Caco-2 (cell line): ENCODE measurements around the gene VTI1A. TPM values are rescaled to one million over a fixed set of nuclear protein-coding genes. Genes with fewer than 3 reads are reported as not detected.

Source experiments
- BruUV-seq: library from RNA; stranded (reverse); fragments of 400-500 nt; replicated peaks from 2 replicates; lab custom pipeline; 2021; lab: Mats Ljungman, UMichigan
- CTCF ChIA-PET: fragments of 300-600 bp; sonication (Branson Sonifier 250); formaldehyde crosslinking; loops from one replicate; lab custom pipeline; 2022; ENCODE audit warnings: antibody characterized with exemption; lab: Charles Lee
- POLR2A ChIA-PET: fragments of 300-600 bp; sonication (Branson Sonifier 250); formaldehyde crosslinking; loops from one replicate; lab custom pipeline; 2022; ENCODE audit warnings: antibody characterized with exemption; lab: Charles Lee
- DNase-seq, 2 experiments: peaks; one replicate each; pipeline versions ENCODE4 v3.0.0 to v3.0.0-alpha.2; 2020 to 2022
- H3K27me3 ChIP-seq: replicated peaks from 2 replicates; pipeline ENCODE4 v1.6.0; 2011; ENCODE audit warnings: low read length; ENCODE audit not compliant: control insufficient read depth, insufficient read depth
- H3K36me3 ChIP-seq: 2 replicates; pipeline ENCODE4 v1.5.1; 2011; ENCODE audit warnings: low read length; ENCODE audit not compliant: control insufficient read depth, insufficient read depth
- H3K4me1 ChIP-seq: fragments of 250-450 bp; sonication (Bioruptor Pico); 2 replicates; pipeline ENCODE4 v1.5.1; 2020; ENCODE audit warnings: mild to moderate bottlenecking
- H3K4me3 ChIP-seq: 2 replicates; pipeline ENCODE4 v1.5.1; 2011; ENCODE audit warnings: low read depth, mild to moderate bottlenecking, control low read depth, low read length
- H3K9me3 ChIP-seq: fragments of 250-450 bp; sonication (Bioruptor Pico); 2 replicates; pipeline ENCODE4 v1.5.1; 2020; ENCODE audit warnings: mild to moderate bottlenecking, moderate library complexity
- H3K27ac Mint-ChIP-seq: one replicate; pipeline ENCODE4 v1.8.0; 2022; ENCODE audit warnings: mixed read lengths; ENCODE audit not compliant: unreplicated experiment
- H3K27me3 Mint-ChIP-seq: one replicate; pipeline ENCODE4 v1.8.0; 2022; ENCODE audit warnings: mixed read lengths; ENCODE audit not compliant: insufficient read depth, unreplicated experiment
- H3K36me3 Mint-ChIP-seq: one replicate; pipeline ENCODE4 v1.8.0; 2022; ENCODE audit warnings: mild to moderate bottlenecking, mixed read lengths; ENCODE audit not compliant: insufficient read depth, unreplicated experiment
- H3K4me1 Mint-ChIP-seq: one replicate; pipeline ENCODE4 v1.8.0; 2022; ENCODE audit warnings: low read depth, mixed read lengths; ENCODE audit not compliant: unreplicated experiment
- H3K4me3 Mint-ChIP-seq: one replicate; pipeline ENCODE4 v1.8.0; 2022; ENCODE audit warnings: mild to moderate bottlenecking, moderate library complexity, mixed read lengths; ENCODE audit not compliant: unreplicated experiment
- H3K9me3 Mint-ChIP-seq: one replicate; pipeline ENCODE4 v1.8.0; 2022; ENCODE audit warnings: mixed read lengths; ENCODE audit not compliant: unreplicated experiment
- CTCF ChIP-seq, 2 experiments: fragments of 200-600 bp in 1 of 2; IDR thresholded peaks; 1 replicate in 1 of 2; 2 replicates in 1 of 2; pipeline versions ENCODE4 v1.5.1 to v1.8.0; 2011 to 2022; ENCODE audit warnings: antibody characterized with exemption in 1 of 2, control low read depth in 1 of 2, inconsistent platforms in 1 of 2, low read depth in 1 of 2, low read length in 1 of 2, mild to moderate bottlenecking in 1 of 2, moderate library complexity in 1 of 2; ENCODE audit not compliant: insufficient read depth in 1 of 2, severe bottlenecking in 1 of 2, unreplicated experiment in 1 of 2
- intact Hi-C: fragments of 100-400 bp; cut with micrococcal nuclease; formaldehyde crosslinking; loops from one replicate; pipeline ENCODE4 v1.10.0; 2022; ENCODE audit not compliant: unreplicated experiment
- total RNA-seq: library from RNA; stranded (reverse); gene quantifications from 2 replicates; pipeline ENCODE4 v1.2.3, GENCODE V29; 2022

VTI1A gene
- total RNA-seq, 1 experiment from 2014 or later: 45.6 TPM

GRCh38 chr10:112446055-112446854, 760 bp upstream of the VTI1A start:
- intact Hi-C loops: loop anchor here (2.0 kb wide), 1 partner anchor 27 kb away; no protein-coding TSS in a partner anchor

GRCh38 chr10:112447620-112447928, 559 bp downstream of the VTI1A start:
- TF ChIP-seq CTCF (IDR thresholded peaks at IDR 0.05; ENCODE audit: insufficient read depth in 1 of 2, low read depth in 1 of 2, low read length in 1 of 2, severe bottlenecking in 1 of 2, unreplicated experiment in 1 of 2): no peak
- Histone ChIP-seq H3K4me1 (peaks cover 7% of the 10 kb centered on the region; the same call in 1 of the 2 replicates), H3K4me3 (peak overlapping the region; percentile 81), H3K9me3 (no peaks in the 10 kb centered on the region), H3K27me3 (no peaks in the 10 kb centered on the region), H3K36me3 (no peaks in the 10 kb centered on the region)
- H3K4me1 Mint-ChIP-seq: no peaks in the 10 kb centered on the region
- no peaks in the 10 kb centered on the region for H3K9me3 Mint-ChIP-seq
- ChIA-PET CTCF (interaction anchor here (0.7 to 1.0 kb wide), 2 partner anchors 13 to 1587 kb away, joined by 3 to 4 read pairs; no protein-coding TSS in a partner anchor), POLR2A (interaction anchor here (0.7 to 1.1 kb wide), 3 partner anchors 24 to 268 kb away, joined by 3 to 4 read pairs (median 3); no protein-coding TSS in a partner anchor)
- intact Hi-C loops: loop anchor here (2.0 kb wide), 1 partner anchor 25 kb away; no protein-coding TSS in a partner anchor
- BruUV-seq: TSS peak; percentile 62
- H3K4me3 Mint-ChIP-seq: peak overlapping the region; percentile 94
- H3K27me3 Mint-ChIP-seq: no peaks in the 10 kb centered on the region
- peak overlapping the region; percentile 88 for H3K27ac Mint-ChIP-seq
- DNase-seq: no peak
- H3K36me3 Mint-ChIP-seq: peaks cover 16% of the 10 kb centered on the region

More at GRCh38 chr10:112446055-112446854, 760 bp upstream of the VTI1A start:
- peaks cover 29% of the 10 kb centered on the region for H3K36me3 Mint-ChIP-seq
- H3K27me3 Mint-ChIP-seq: no peaks in the 10 kb centered on the region
- BruUV-seq: no TSS peak
- no peaks in the 10 kb centered on the region for H3K4me1 Mint-ChIP-seq
- Histone ChIP-seq H3K9me3 (no peaks in the 10 kb centered on the region), H3K4me3 (peak overlapping the region; percentile 81), H3K36me3 (no peaks in the 10 kb centered on the region), H3K4me1 (peaks cover 7% of the 10 kb centered on the region; the same call in 1 of the 2 replicates), H3K27me3 (no peaks in the 10 kb centered on the region)
- POLR2A ChIA-PET: interaction anchor here (0.6 to 1.6 kb wide), 5 partner anchors 10 to 45 kb away, joined by 3 to 5 read pairs (median 3); no protein-coding TSS in a partner anchor
- H3K9me3 Mint-ChIP-seq: no peaks in the 10 kb centered on the region
- H3K27ac Mint-ChIP-seq: peak overlapping the region; percentile 88
- no peak for DNase-seq
- CTCF ChIA-PET: interaction anchor here (0.8 to 1.3 kb wide), 3 partner anchors 14 to 39 kb away, joined by 3 to 8 read pairs (median 3); no protein-coding TSS in a partner anchor
- no peak for TF ChIP-seq CTCF (IDR thresholded peaks at IDR 0.05; ENCODE audit: insufficient read depth in 1 of 2, low read depth in 1 of 2, low read length in 1 of 2, severe bottlenecking in 1 of 2, unreplicated experiment in 1 of 2)
- peak overlapping the region; percentile 94 for H3K4me3 Mint-ChIP-seq

GRCh38 chr10:112448888-112449287, 1.9 kb downstream of the VTI1A start:
- POLR2A ChIA-PET: no interaction called here
- intact Hi-C loops: no loop called here

More at GRCh38 chr10:112448888-112449287, 1.9 kb downstream of the VTI1A start:
- Mint-ChIP-seq H3K27ac (peak overlapping the region; percentile 18), H3K4me3 (peak overlapping the region; percentile 94), H3K4me1 (no peaks in the 10 kb centered on the region), H3K27me3 (no peaks in the 10 kb centered on the region), H3K9me3 (no peaks in the 10 kb centered on the region), H3K36me3 (peaks cover 16% of the 10 kb centered on the region)
- no peak for TF ChIP-seq CTCF (IDR thresholded peaks at IDR 0.05; ENCODE audit: insufficient read depth in 1 of 2, low read depth in 1 of 2, low read length in 1 of 2, severe bottlenecking in 1 of 2, unreplicated experiment in 1 of 2)
- CTCF ChIA-PET: no interaction called here
- Histone ChIP-seq H3K4me1 (peaks cover 13% of the 10 kb centered on the region; the same call in 1 of the 2 replicates), H3K9me3 (0 out of 2 replicates have a peak, but pooled peaks cover 4% of the 10 kb centered on the region), H3K27me3 (no peaks in the 10 kb centered on the region), H3K36me3 (no peaks in the 10 kb centered on the region), H3K4me3 (no peak overlapping the region)
- no peak for DNase-seq
- BruUV-seq: no TSS peak
